ENCODE measurements around the gene SLC20A1. TPM values are rescaled to one million over a fixed set of nuclear protein-coding genes. Genes with fewer than 3 reads are reported as not detected.

The SLC20A1 gene
- total RNA-seq, 6 experiments from 2014 or later, result 147 to 225 (median 195) TPM

DNA sequence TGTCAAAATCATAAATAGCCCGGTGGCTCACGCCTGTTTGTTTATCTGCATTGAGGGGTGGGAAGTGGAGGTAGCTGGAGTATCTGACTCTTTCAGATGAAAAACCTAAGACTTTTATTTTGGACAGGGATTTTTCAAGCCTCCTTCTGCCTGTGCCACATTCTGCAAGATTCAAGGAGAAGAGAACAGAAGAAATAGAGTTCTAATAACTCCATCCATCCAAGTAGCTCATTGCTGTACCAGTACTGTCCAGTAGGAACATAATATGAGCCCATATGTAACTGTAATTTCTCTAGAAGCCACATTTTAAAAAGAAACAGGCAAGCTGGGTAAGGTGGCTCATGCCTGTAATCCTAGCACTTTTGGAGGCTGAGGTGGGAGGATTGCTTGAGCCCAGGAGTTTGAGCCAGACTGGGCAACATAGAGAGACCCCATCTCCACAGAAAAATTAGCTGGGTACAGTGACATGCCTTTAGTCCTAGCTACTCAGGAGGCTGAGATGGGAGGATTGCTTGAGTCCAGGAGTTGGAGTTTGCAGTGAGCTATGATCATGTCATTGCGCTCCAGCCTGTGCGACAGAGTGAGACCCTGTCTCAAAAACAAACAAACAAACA is 39.6 kb downstream of the SLC20A1 start:
- Mint-ChIP-seq H3K27me3 (ENCODE audit: insufficient read depth) (no peaks in the 10 kb centered on the region; the same call in 1 of the 2 replicates), H3K9me3 (no peaks in the 10 kb centered on the region), H3K36me3 (ENCODE audit: low read depth) (no peaks in the 10 kb centered on the region), H3K4me3 (no peak overlapping the region), H3K4me1 (ENCODE audit: low read depth) (peaks cover 17% of the 10 kb centered on the region), H3K27ac (no peak overlapping the region)
- DNase-seq, result no peak
- TF ChIP-seq, protein P1, sequence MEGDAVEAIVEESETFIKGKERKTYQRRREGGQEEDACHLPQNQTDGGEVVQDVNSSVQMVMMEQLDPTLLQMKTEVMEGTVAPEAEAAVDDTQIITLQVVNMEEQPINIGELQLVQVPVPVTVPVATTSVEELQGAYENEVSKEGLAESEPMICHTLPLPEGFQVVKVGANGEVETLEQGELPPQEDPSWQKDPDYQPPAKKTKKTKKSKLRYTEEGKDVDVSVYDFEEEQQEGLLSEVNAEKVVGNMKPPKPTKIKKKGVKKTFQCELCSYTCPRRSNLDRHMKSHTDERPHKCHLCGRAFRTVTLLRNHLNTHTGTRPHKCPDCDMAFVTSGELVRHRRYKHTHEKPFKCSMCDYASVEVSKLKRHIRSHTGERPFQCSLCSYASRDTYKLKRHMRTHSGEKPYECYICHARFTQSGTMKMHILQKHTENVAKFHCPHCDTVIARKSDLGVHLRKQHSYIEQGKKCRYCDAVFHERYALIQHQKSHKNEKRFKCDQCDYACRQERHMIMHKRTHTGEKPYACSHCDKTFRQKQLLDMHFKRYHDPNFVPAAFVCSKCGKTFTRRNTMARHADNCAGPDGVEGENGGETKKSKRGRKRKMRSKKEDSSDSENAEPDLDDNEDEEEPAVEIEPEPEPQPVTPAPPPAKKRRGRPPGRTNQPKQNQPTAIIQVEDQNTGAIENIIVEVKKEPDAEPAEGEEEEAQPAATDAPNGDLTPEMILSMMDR (IDR thresholded peaks at IDR 0.05), result peak; percentile 62

DNA sequence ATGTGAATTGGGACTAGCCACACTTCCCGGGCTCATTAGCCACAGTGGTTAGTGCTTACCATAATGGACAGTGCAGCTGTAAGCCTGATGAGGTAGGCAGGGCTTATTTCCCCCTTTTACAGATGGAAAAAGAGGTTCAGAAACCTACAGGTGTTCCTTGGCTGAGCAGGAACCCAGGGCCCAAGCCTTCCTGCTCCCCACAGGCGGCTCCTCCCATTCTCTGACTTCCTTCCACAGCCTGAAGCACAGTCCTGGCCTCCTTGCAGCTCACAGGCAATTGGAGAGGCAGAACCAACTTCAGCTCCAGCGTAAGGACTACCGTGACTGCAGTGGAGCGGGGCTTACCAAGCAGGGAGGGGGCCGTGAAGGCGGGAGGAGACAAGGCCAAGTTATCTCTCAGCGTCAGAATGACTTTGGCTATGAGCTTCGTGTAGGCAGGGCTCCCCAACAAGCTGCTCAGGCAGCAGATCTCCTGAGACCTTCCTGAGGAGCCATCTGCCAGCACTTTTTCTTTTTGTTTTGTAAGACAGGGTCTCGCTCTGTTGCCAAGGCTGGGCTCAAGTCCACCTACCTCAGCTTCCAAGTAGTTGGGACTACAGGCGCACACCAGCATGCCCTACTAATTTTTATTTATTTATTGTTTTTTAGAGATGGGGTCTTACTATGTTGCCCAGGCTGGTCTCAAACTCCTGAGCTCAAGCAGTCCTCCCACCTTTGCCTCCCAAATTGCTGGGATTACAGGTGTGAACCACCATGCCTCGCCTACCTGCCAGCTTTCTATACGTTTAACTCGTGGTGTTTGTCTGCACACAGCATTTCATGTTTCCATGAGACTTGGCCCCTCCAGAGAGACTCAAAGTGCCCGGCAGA is 40.8 kb downstream of the SLC20A1 start:
- H3K9me3 Mint-ChIP-seq, result no peaks in the 10 kb centered on the region
- no peaks in the 10 kb centered on the region for H3K36me3 Mint-ChIP-seq (ENCODE audit: low read depth)

DNA sequence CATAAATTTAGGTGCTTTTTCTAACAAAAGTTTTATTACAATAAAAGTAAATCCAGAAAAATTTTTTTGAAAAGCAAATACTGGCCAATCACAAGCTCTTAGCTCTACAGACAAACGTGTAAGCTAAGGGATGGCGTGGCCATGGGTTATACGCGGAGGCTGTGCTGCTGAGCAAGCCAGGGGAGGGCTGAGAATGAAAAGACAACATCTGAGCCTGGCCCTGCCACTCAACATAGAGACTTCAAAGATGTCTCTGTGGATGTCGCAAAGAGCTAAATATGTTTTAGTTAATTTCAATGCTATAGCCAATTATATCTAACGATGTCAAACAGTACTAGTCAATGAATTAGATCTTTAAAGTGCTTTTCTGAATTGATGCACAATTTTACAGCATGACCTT is 41.8 kb downstream of the SLC20A1 start:
- no peak for DNase-seq
- H3K27me3 Mint-ChIP-seq (ENCODE audit: insufficient read depth), result no peaks in the 10 kb centered on the region; the same call in 1 of the 2 replicates
- no peak overlapping the region for H3K27ac Mint-ChIP-seq
- no peaks in the 10 kb centered on the region for H3K36me3 Mint-ChIP-seq (ENCODE audit: low read depth)
- H3K4me1 Mint-ChIP-seq (ENCODE audit: low read depth), result peaks cover 35% of the 10 kb centered on the region
- H3K4me3 Mint-ChIP-seq, result no peak overlapping the region
- H3K9me3 Mint-ChIP-seq, result no peaks in the 10 kb centered on the region
- TF ChIP-seq, protein P1 (IDR thresholded peaks at IDR 0.05), result no peak

More for the DNA sequence above, 40.8 kb downstream of the SLC20A1 start:
- DNase-seq, result no peak
- H3K4me3 Mint-ChIP-seq, result no peak overlapping the region
- peaks cover 26% of the 10 kb centered on the region for H3K4me1 Mint-ChIP-seq (ENCODE audit: low read depth)
- TF ChIP-seq, protein P1 (IDR thresholded peaks at IDR 0.05), result no peak
- no peaks in the 10 kb centered on the region; the same call in 1 of the 2 replicates for H3K27me3 Mint-ChIP-seq (ENCODE audit: insufficient read depth)
- H3K27ac Mint-ChIP-seq, result no peak overlapping the region

DNA sequence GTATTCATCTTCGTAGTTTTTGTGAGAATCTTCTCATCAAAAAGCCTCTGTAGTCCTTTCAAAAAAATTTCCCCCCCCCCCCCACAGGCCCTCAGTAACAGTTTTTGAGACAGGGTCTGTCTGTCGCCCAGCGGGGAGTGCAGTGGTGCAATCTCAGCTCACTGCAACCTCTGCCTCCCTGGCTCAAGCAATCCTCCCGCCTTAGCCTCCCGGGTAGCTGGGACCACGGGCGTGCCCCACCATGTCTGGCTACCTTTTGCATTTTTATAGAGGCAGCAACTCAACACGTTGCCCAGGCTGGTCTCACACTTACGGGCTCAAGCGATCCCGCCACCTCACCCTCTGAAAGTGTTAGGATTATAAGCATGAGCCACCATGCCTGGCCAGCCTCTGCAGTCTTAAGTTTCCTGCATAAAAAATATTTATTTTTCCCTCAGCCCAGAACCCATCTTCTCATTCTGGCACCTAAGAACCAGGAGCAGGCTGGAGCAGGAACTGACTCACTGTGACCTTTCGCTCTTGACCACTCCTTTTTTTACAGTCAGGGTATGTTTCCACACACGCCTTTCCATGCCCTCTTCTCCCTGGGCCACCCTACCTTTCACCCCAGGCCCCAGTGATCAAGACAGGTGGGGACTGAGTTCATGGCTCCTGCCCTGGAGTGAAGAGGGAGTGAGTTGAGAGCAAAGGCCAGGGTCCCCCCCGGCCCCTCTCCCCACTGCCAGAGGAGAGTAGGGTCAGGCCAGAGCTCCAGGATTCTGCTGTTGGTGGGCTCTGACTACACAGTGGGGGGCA is 42.5 kb downstream of the SLC20A1 start:
- Mint-ChIP-seq H3K4me1 (ENCODE audit: low read depth) (peaks cover 43% of the 10 kb centered on the region), H3K9me3 (no peaks in the 10 kb centered on the region), H3K4me3 (no peak overlapping the region), H3K27ac (peak overlapping the region; percentile 54), H3K36me3 (ENCODE audit: low read depth) (no peaks in the 10 kb centered on the region), H3K27me3 (ENCODE audit: insufficient read depth) (no peaks in the 10 kb centered on the region; the same call in 1 of the 2 replicates)
- TF ChIP-seq, protein P1 (IDR thresholded peaks at IDR 0.05), result no peak
- DNase-seq, result no peak

DNA sequence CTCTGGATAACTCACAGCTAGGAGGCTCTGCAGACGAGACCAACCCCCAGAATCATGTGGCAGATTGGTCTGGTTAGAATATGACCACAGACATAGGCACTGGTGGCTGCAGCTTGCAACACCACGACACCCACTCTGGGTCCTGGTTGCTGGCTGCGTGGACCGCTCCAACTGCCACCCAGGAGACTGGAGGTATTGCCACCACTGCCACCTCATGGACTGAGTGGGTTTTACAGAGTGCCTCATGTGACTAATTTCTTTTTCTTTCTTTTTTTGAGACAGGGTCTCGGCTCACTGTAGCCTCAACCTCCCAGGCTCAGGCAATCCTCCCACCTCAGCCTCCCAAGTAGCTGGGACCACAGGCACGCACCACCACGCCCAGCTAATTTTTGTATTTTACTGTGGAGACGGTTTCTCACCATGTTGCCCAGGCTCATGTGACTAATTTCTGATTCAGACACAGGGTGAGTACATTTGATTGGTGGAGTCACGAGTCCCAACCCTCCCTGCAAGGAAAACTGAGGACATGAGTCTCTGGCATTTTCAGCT is 45.2 kb downstream of the SLC20A1 start:
- peak overlapping the region; percentile 98 for H3K27ac Mint-ChIP-seq
- H3K36me3 Mint-ChIP-seq (ENCODE audit: low read depth), result no peaks in the 10 kb centered on the region
- H3K27me3 Mint-ChIP-seq (ENCODE audit: insufficient read depth), result no peaks in the 10 kb centered on the region; the same call in 1 of the 2 replicates
- TF ChIP-seq, protein P1 (IDR thresholded peaks at IDR 0.05), result peak; percentile 73
- H3K9me3 Mint-ChIP-seq, result no peaks in the 10 kb centered on the region
- peaks cover 48% of the 10 kb centered on the region for H3K4me1 Mint-ChIP-seq (ENCODE audit: low read depth)
- peak; percentile 35 for DNase-seq
- no peak overlapping the region for H3K4me3 Mint-ChIP-seq

Data from HFFc6 (cell line).